Ecto neural progenitor cell (in vitro differentiated cells): Measurements from ENCODE around the gene FAM216B.
"Not testable (repeated sequence)": the region's sequence is repeated elsewhere in the genome, so short reads cannot be mapped to it uniquely, and the experiment has no call there.

Experiments
- DNase-seq: peaks from one replicate; pipeline ENCODE4 v3.0.0-alpha.2; 2018; ENCODE audit warnings: low spot score

FAM216B gene

DNA sequence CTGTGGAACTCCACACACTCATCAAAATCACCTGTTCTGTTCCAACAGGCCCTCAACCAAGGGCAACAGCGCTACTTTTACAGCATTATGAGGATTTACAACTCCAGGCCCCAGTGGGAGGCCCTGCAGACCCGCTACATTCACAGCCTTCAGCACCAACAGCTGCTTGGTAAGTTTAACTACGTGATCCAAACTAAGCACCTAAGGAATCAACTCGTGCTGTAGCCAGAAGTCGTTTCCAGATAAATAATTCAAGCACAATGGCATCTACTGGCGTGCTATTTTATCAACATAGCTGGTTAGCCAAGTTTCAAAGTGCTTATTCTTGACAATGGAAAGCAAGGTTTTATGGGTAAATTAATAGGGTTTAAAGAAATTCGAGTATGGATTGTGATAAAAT lies 5.3 kb downstream of the FAM216B start:
- DNase-seq = no peak

GRCh38 chr13:42788601-42789000 lies 7.2 kb downstream of the FAM216B start:
- DNase-seq = no peak

DNA sequence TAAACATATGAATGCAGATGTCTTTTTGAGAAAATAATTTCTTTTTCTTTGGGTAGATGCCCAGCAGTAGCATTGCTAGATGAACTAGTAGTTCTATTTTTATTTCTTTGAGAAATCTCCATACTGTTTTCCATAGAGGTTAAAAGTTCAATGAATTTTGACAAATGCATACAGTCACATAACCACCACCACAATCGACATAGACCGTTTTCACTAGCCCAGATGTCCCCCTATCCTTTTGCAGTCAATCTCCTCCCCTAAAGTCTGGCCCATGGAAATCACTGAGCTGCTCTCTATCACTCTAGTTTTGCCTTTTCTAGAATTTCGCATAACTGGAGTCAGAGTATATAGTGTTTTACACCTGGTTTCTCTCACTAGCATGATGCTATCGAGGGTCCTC lies 10.8 kb downstream of the FAM216B start:
- no peak for DNase-seq

DNA sequence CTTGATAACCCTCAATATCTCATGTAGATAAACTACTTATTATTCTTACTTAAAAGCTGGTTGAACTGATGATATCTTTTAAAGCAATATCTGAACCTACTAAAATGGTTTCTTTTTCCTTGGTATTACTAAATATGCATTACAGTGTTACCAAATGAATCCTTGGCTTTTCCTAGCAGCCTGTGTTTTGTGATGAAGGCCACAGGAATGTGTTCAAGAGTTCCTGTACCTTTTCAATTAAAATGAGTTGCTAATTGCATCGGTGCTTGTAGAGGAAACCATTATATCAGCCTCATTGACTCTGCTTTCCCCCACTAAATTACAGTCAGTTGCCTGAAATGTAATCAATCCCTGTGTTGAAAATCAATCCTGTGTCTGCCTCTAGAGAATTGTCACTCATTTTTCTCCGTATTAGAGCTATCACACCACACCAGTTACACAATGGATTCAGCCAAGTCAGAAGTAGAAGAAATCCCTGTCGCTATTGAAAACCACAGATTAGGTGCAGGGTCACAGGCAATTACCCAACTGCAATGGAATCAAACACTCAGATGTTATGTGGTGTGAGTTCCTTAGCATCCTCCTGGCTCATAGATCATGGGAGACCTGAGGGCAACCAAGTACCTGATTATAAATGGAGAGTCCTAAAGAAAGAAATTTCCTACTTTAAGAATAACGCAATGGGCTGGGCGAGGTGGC lies 13.3 kb downstream of the FAM216B start:
- DNase-seq = no peak

DNA sequence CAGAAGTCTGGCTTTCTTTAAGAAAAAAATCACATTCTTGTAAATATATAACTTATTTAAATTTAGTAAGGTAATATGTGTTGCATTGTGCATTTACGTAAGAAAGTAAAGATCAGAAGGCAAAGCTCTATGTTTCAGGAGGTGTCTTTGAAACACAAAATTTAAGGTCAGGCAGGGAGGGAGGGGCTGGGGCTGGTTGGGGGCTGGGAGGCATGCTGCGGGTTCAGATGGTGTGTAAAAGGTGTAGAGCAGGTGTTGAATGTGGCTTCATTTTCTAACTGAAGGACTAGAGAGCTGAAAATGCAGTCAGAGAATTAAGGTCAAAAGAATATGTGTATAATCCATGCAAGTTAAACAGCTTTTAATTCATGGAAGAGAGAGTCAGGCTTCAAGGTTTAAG lies 14.3 kb downstream of the FAM216B start:
- no peak for DNase-seq

- no peak for DNase-seq
These were observed 15.5 kb downstream of the FAM216B start for GRCh38 chr13:42796747-42797356.

DNA sequence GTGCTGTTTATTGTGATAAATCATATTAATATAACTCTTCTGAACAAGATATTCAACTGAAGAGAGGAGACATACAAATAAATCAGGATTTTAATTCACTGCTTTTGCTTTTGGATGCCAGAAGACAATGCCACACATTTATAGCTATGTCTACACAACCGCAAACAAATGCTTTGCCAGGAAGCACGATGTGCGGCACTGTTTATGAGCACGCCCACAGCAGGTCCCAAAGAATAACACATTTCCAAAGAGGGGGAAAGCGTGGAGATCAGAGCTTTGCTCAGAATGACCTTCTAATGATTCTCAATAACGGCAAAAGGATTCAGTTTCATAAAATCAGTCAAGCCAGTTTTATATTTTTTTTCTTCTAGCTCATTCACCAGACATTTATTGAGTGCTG lies 16.7 kb downstream of the FAM216B start:
- no peak for DNase-seq

GRCh38 chr13:42800109-42800643 lies 18.8 kb downstream of the FAM216B start:
- no peak for DNase-seq

DNA sequence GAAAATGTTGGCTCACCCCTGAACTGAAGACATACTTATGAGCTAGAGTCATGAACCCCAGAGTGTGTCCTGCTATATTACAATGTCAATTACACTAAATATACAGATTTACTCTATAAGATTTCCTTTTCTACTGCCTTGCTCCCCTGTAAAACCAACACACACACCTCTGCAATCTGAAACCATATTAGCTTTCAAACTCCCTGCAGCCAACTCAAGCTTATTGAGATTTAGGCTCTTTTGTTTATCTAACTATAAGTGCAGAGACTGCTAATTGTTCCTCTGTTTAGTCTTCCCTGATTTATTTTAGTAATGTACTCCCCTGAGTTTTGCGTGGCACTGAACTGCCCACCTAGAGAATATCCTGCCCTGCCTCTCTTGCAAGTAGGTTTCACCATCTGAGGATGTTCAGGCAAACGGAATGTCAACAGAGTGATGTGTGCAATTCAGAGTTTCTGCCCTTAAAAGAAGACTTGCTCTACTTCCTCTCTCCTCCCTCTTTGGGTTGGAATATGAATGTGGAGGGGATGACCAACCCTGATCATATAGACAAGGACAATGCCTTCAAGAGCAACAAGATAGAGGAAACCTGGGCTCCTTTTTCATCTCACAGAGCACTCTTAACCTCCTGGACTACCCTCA lies 22.3 kb downstream of the FAM216B start:
- DNase-seq = no peak

DNA sequence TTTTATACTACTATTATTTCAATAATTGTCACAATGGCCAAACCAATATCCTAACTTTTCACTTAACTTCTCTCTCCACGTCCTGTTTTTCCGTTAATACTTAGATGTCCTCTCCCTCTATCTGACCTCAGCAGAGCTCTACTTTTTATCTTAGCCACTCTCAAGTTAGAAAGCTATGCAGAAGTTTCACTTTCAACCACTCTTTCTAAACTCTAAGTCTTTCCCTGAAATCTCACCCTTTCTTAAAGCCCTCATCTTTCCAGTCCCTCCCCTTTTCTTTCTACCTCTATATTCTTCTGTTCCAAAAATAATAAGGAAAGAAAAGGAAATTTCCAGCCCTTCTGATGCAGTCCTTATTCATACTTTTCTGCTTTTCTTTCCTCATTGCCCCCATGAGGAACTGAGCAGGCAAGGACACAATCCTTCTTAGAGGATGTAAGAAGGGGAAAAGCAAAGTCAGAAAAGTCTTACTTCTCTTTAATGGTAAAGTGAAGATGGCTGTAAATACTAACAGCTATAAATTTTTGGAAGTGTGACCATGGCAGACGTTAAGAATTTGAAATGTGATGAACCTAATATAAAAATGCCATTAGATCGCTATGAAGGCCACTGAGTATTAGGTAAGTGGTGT lies 23.0 kb downstream of the FAM216B start:
- no peak for DNase-seq

DNA sequence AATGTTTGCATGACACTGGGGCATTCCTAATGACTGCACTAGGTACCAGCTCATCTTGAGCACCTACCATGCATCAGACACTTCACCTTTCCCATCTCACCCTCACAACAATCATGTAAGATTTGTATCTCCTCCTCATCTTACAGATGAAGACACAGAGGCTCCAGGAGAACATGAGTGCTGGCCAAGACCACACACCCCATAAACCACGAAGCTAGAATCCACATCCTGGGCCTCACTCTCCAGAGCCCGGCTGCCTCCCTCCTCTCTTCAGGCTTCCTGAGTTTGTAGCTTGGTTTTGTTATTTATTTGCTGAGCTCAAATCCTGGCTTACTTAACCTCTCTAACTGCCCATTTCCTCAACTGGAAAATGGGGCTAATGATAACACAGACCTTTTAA lies 25.9 kb downstream of the FAM216B start:
- DNase-seq = no peak

- no peak for DNase-seq
These were observed 26.5 kb downstream of the FAM216B start for GRCh38 chr13:42807866-42808265.

DNA sequence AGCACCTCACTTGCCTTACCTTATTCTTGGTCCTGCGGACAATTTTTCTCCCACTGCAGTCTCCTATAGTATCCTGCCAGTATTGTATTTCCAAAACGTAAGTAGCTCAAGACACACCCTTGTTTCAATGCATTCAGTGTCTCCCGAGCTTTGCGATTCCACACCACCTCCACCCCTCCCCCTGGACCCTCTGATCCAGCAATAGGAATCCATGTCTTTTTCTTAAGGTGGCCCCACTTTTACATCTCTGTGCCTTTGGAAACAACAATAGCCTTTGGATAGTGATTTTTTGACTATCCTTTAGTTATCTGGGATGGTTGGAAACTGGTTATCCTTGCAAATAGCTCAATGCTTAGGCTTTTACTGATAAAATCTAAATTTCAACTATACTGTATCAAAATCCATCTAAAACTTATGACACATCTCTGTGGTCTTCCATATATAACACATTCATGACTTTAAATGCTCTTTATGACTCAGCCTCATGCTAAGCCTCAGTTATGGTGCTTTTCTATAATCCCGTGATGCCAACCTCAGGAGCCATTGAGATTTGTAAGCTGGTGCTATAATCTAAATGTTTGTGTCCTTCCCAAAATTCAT lies 27.1 kb downstream of the FAM216B start:
- no peak for DNase-seq

- no peak for DNase-seq
These were observed 30.9 kb downstream of the FAM216B start for GRCh38 chr13:42812316-42812715.

DNA sequence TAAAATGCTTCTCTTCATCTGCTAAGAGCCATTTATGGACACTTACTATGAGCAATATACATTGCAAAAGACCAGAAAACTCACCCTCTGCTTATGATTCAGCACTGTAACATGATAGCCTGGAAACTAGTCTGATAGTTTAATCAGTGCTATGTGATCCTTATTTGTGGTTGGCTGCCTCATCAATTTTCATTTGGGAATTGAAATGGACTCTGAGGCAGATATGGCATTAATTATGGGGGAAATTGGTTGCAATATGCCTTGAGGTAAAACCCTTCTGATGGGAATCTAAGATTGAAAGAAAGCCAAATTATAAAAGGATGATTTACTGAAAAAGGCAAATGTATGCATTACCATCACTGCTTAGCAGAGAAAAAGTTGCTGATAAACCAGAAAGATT lies 33.5 kb downstream of the FAM216B start:
- DNase-seq = no peak

DNA sequence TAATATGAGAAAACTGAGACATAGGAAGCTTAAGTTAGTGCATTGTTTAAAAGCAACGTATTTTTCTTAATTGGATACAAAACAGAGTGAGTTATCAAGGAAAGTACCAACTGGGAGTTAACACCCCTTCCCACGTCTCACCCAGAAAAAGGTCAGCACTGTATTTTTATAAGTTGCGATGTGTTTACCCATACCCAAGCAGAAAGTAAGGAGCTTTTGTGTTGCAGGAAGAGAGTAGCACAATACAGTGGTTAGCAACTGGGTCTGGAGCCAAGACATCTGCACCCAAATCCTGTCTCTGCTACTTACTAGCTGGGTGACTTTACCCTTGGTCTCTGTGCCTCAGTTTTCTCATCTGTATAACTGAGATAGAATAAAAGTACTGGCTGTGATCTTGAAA lies 34.3 kb downstream of the FAM216B start:
- no peak for DNase-seq

- no peak for DNase-seq
These were observed 35.2 kb downstream of the FAM216B start for GRCh38 chr13:42816538-42816937.

- not testable (repeated sequence) for DNase-seq
These were observed 38.3 kb downstream of the FAM216B start for GRCh38 chr13:42819687-42820086.

- DNase-seq = no peak
These were observed 39.1 kb downstream of the FAM216B start for GRCh38 chr13:42820451-42820850.

GRCh38 chr13:42821437-42821836 lies 40.1 kb downstream of the FAM216B start:
- DNase-seq = no peak

- DNase-seq = no peak
These were observed 51.1 kb downstream of the FAM216B start for GRCh38 chr13:42832341-42833096.

- no peak for DNase-seq
These were observed 53.6 kb downstream of the FAM216B start for GRCh38 chr13:42834946-42835345.
